SK-N-SH (cell line): ENCODE data around the gene CFAP65. TPM values are rescaled to one million over a fixed set of nuclear protein-coding genes. Genes with fewer than 3 reads are reported as not detected.

Experiments used
- CTCF ChIA-PET: fragments of 300-600, 350-600 bp; formaldehyde crosslinking; extraction: SDS; loops from one replicate; lab custom pipeline; 2021; lab: Yijun Ruan, JAX
- POLR2A ChIA-PET: fragments of 350-600 bp; sonication (Branson Sonifier 250); formaldehyde crosslinking; extraction: SDS; loops from one replicate; lab custom pipeline; 2020; ENCODE audit warnings: antibody characterized with exemption, inconsistent platforms; lab: Yijun Ruan, JAX
- DNase-seq: peaks from one replicate; pipeline ENCODE4 v3.0.0; 2012
- H2AFZ ChIP-seq: fragments of 200-600 bp; sonication (generic); 2 replicates; pipeline ENCODE4 v1.8.1; 2016; ENCODE audit warnings: antibody characterized with exemption, mild to moderate bottlenecking, low read depth
- H3F3A ChIP-seq: fragments of 200-600 bp; sonication (generic); replicated peaks from 2 replicates; pipeline ENCODE3; 2016; ENCODE audit warnings: antibody characterized with exemption, mild to moderate bottlenecking; ENCODE audit not compliant: insufficient read depth
- H3K27ac ChIP-seq, 2 experiments: fragments of 200-500 bp in 1 of 2; fragments of 200-600 bp in 1 of 2; sonication (Bioruptor generic) in 1 of 2; sonication (generic), shearing (Covaris generic) in 1 of 2; 2 replicates each; pipeline versions ENCODE4 v1.5.1 to v1.6.1; 2014 to 2016; ENCODE audit warnings: low read depth in 2 of 2, inconsistent platforms in 1 of 2, low read length in 1 of 2, mild to moderate bottlenecking in 1 of 2, mixed read lengths in 1 of 2
- H3K27me3 ChIP-seq: fragments of 200-600 bp; sonication (generic), shearing (Covaris generic); 2 replicates; pipeline ENCODE4 v1.6.1; 2016; ENCODE audit warnings: mixed run types; ENCODE audit not compliant: insufficient read depth
- H3K36me3 ChIP-seq, 2 experiments: fragments of 200-500 bp in 1 of 2; fragments of 200-600 bp in 1 of 2; sonication (Bioruptor generic) in 1 of 2; sonication (generic) in 1 of 2; replicated peaks in 1 of 2; 2 replicates each; pipeline versions ENCODE3 to v1.5.1; 2014 to 2016; ENCODE audit warnings: low read length in 1 of 2, mild to moderate bottlenecking in 1 of 2; ENCODE audit not compliant: insufficient read depth in 2 of 2, control insufficient read depth in 1 of 2
- H3K4me1 ChIP-seq, 2 experiments: fragments of 200-500 bp in 1 of 2; fragments of 200-600 bp in 1 of 2; sonication (Bioruptor generic) in 1 of 2; sonication (generic), shearing (Covaris generic) in 1 of 2; 2 replicates each; pipeline versions ENCODE4 v1.5.1 to v1.6.1; 2014 to 2016; ENCODE audit warnings: low read depth in 1 of 2, low read length in 1 of 2, mixed run types in 1 of 2; ENCODE audit not compliant: insufficient read depth in 2 of 2, control insufficient read depth in 1 of 2
- H3K4me2 ChIP-seq: fragments of 200-600 bp; sonication (generic), shearing (Covaris generic); 2 replicates; pipeline ENCODE4 v1.6.1; 2017; ENCODE audit warnings: mixed run types
- H3K4me3 ChIP-seq, 2 experiments: fragments of 200-500 bp in 1 of 2; fragments of 200-600 bp in 1 of 2; sonication (Bioruptor generic) in 1 of 2; sonication (generic), shearing (Covaris generic) in 1 of 2; 2 replicates each; pipeline versions ENCODE4 v1.5.1 to v1.8.1; 2014 to 2016; ENCODE audit warnings: low read depth in 2 of 2, inconsistent platforms in 1 of 2, low read length in 1 of 2, mild to moderate bottlenecking in 1 of 2, mixed read lengths in 1 of 2, moderate library complexity in 1 of 2
- H3K79me2 ChIP-seq: fragments of 200-600 bp; sonication (generic); 2 replicates; pipeline ENCODE4 v1.8.1; 2017; ENCODE audit warnings: mild to moderate bottlenecking; ENCODE audit not compliant: insufficient read depth
- H3K9ac ChIP-seq: fragments of 200-600 bp; sonication (generic); 2 replicates; pipeline ENCODE4 v1.6.1; 2017; ENCODE audit warnings: mixed run types
- H3K9me2 ChIP-seq: fragments of 200-600 bp; sonication (generic); 2 replicates; pipeline ENCODE4 v1.6.1; 2017; ENCODE audit warnings: mixed run types
- H3K9me3 ChIP-seq: fragments of 200-600 bp; sonication (generic); 2 replicates; pipeline ENCODE4 v1.6.1; 2017; ENCODE audit warnings: mixed run types, mild to moderate bottlenecking, moderate library complexity
- H4K20me1 ChIP-seq: fragments of 200-600 bp; sonication (generic); 2 replicates; pipeline ENCODE4 v1.6.1; 2017; ENCODE audit warnings: mild to moderate bottlenecking, mixed run types; ENCODE audit not compliant: insufficient read depth
- CHD2 ChIP-seq: fragments of 150-350 bp; IDR thresholded peaks from 2 replicates; pipeline ENCODE4 v1.6.1; 2018; ENCODE audit warnings: low read length; ENCODE audit not compliant: partially characterized antibody
- CTCF ChIP-seq: fragments of 200-600 bp; sonication (generic); IDR thresholded peaks from 2 replicates; pipeline ENCODE4 v1.6.1; 2017; ENCODE audit warnings: antibody characterized with exemption, mild to moderate bottlenecking, moderate library complexity
- EZH2phosphoT487 ChIP-seq: fragments of 200-600 bp; sonication (generic); IDR thresholded peaks from 2 replicates; pipeline ENCODE4 v1.6.1; 2017; ENCODE audit warnings: low read depth, mixed run types, mild to moderate bottlenecking, antibody characterized with exemption, moderate library complexity, borderline replicate concordance
- FOSL2 ChIP-seq: IDR thresholded peaks from 2 replicates; pipeline ENCODE4 v1.4.0; 2012; ENCODE audit warnings: low read depth, mild to moderate bottlenecking, moderate library complexity, borderline replicate concordance
- FOXM1 ChIP-seq: IDR thresholded peaks from 2 replicates; pipeline ENCODE4 v1.4.0; 2012; ENCODE audit warnings: low read depth, mild to moderate bottlenecking
- GABPA ChIP-seq: IDR thresholded peaks from 2 replicates; pipeline ENCODE4 v1.4.0; 2012; ENCODE audit warnings: low read depth, mild to moderate bottlenecking
- GATA2 ChIP-seq: sonication (generic); formaldehyde crosslinking; IDR thresholded peaks from 2 replicates; pipeline ENCODE4 v1.5.0; 2020; ENCODE audit warnings: mild to moderate bottlenecking, missing genetic modification reagents
- JUND ChIP-seq: IDR thresholded peaks from 2 replicates; pipeline ENCODE4 v1.4.0; 2012
- MEF2A ChIP-seq: IDR thresholded peaks from 2 replicates; pipeline ENCODE4 v1.4.0; 2012; ENCODE audit warnings: low read depth, borderline replicate concordance
- MXI1 ChIP-seq: IDR thresholded peaks from 2 replicates; pipeline ENCODE4 v1.6.1; 2012; ENCODE audit warnings: mild to moderate bottlenecking, low read depth, low read length, improper control_type of control experiment
- NFIC ChIP-seq: IDR thresholded peaks from 2 replicates; pipeline ENCODE4 v1.4.0; 2012; ENCODE audit warnings: borderline replicate concordance
- NRF1 ChIP-seq: IDR thresholded peaks from 2 replicates; pipeline ENCODE4 v1.6.1; 2012; ENCODE audit warnings: low read depth, mild to moderate bottlenecking, low read length
- POLR2AphosphoS5 ChIP-seq: IDR thresholded peaks from 2 replicates; pipeline ENCODE4 v1.6.1; 2012; ENCODE audit warnings: low read depth, low read length
- RAD21 ChIP-seq: IDR thresholded peaks from 2 replicates; pipeline ENCODE4 v1.6.1; 2012; ENCODE audit warnings: mild to moderate bottlenecking, low read length
- RFX5 ChIP-seq: IDR thresholded peaks from 2 replicates; pipeline ENCODE4 v1.6.1; 2012; ENCODE audit warnings: mild to moderate bottlenecking, improper control_type of control experiment, low read length
- TAF1 ChIP-seq: IDR thresholded peaks from 2 replicates; pipeline ENCODE4 v1.6.1; 2012; ENCODE audit warnings: low read depth, mild to moderate bottlenecking, low read length, moderate library complexity, borderline replicate concordance
- TCF12 ChIP-seq: IDR thresholded peaks from 2 replicates; pipeline ENCODE4 v1.4.0; 2012
- TEAD4 ChIP-seq: IDR thresholded peaks from 2 replicates; pipeline ENCODE4 v1.4.0; 2012; ENCODE audit warnings: mild to moderate bottlenecking, borderline replicate concordance; ENCODE audit not compliant: insufficient read depth
- USF1 ChIP-seq: IDR thresholded peaks from 2 replicates; pipeline ENCODE4 v1.4.0; 2012; ENCODE audit warnings: low read depth, borderline replicate concordance
- ZBTB33 ChIP-seq: IDR thresholded peaks from 2 replicates; pipeline ENCODE4 v1.4.0; 2012; ENCODE audit warnings: low read depth, borderline replicate concordance
- WGBS: methylation state at CpG from one replicate; pipeline ENCODE4 v1.1.6; 2017; ENCODE audit warnings: low lambda C conversion rate; 5-methylcytosine and 5-hydroxymethylcytosine counted together
- polyA plus RNA-seq, 3 experiments: library from polyadenylated mRNA; depleted of rRNA; stranded (reverse); fragments of >200 nt; gene quantifications; 2 replicates each; pipeline ENCODE4 v1.2.3, GENCODE V29; 2012
- TF ChIP-seq, protein P1 (sequence below): fragments of 150-350 bp; IDR thresholded peaks from 2 replicates; pipeline ENCODE4 v1.6.1; 2016; ENCODE audit warnings: mild to moderate bottlenecking, low read depth, low read length
- TF ChIP-seq, protein P2 (sequence below): fragments of 150-350 bp; IDR thresholded peaks from 2 replicates; pipeline ENCODE4 v1.6.1; 2017; ENCODE audit warnings: antibody characterized with exemption, low read length, low read depth, borderline replicate concordance

The CFAP65 gene
- polyA plus RNA-seq, 1 of the 3 experiments (the other 2 are of a cell fraction) = 0.95 TPM

DNA sequence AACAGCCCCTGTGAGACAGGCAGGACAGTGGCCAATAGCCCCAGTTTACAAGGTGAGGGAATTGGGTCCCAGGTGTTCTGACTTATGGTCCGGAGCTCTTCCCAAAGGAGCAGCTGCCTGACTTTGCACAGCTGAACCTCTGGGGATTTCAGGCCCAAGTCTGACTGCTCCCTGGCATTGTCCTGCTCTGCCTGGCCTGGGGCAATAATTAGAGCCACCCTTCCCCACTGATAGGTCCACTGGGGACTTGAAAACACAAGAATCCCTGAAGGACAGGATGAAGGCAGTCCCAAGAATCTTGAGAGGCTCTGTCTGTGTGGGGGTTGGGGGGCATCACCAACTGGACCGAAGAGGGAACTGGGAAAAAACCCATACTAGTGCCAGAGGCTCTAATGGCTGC is 52.7 kb downstream of the CFAP65 start (continued):
- TF ChIP-seq POLR2AphosphoS5 (no peak), FOXM1 (no peak), TAF1 (no peak), USF1 (no peak), NFIC (no peak), RFX5 (no peak), GABPA (no peak), MXI1 (no peak), MEF2A (no peak), TEAD4 (no peak)

DNA sequence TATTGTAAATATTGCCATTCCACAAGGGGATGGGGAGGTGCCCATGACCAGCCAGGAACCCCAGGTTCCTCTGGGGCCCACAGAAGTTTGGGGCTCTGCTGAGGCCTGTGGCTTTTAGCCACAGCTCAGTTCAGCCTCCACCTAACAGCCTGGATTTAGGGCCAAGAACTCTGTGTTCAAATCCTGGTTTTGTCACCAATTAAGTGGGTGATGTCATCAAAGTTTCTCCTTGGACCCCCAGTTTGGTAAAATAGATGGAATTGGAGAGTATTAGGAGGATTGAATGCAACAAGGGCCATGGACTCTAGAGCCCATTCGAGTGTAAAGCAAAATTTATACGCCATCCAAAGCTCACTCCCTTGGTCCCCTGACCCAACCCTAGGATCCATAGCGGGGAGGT is 53.2 kb downstream of the CFAP65 start:
- DNase-seq = no peak
- Histone ChIP-seq H3K27ac (no peak overlapping the region), H3F3A (no peaks in the 10 kb centered on the region), H3K79me2 (no peaks in the 10 kb centered on the region), H3K27me3 (peaks cover 38% of the 10 kb centered on the region), H3K9me3 (no peaks in the 10 kb centered on the region), H3K4me1 (peaks cover 0 to 29% of the 10 kb centered on the region in 2 experiments; a peak in 2 of 4 replicates), H3K36me3 (no peaks in the 10 kb centered on the region), H4K20me1 (no peaks in the 10 kb centered on the region), H3K4me3 (no peak overlapping the region), H3K9me2 (no peaks in the 10 kb centered on the region), H2AFZ (no peak overlapping the region), H3K4me2 (no peak overlapping the region), H3K9ac (no peak overlapping the region)
- 22% methylated on average over 2 of the region's 3 CpGs for WGBS
- TF ChIP-seq EZH2phosphoT487 (no peak), TEAD4 (no peak), CTCF (no peak), TCF12 (no peak), GATA2 (CRISPR knock-in tag) (no peak), FOSL2 (no peak), NFIC (no peak), CHD2 (no peak), RFX5 (no peak), ZBTB33 (no peak), RAD21 (no peak), NRF1 (no peak), JUND (no peak)
- TF ChIP-seq, protein P1, sequence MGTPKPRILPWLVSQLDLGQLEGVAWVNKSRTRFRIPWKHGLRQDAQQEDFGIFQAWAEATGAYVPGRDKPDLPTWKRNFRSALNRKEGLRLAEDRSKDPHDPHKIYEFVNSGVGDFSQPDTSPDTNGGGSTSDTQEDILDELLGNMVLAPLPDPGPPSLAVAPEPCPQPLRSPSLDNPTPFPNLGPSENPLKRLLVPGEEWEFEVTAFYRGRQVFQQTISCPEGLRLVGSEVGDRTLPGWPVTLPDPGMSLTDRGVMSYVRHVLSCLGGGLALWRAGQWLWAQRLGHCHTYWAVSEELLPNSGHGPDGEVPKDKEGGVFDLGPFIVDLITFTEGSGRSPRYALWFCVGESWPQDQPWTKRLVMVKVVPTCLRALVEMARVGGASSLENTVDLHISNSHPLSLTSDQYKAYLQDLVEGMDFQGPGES = no peak
- TF ChIP-seq, protein P2, sequence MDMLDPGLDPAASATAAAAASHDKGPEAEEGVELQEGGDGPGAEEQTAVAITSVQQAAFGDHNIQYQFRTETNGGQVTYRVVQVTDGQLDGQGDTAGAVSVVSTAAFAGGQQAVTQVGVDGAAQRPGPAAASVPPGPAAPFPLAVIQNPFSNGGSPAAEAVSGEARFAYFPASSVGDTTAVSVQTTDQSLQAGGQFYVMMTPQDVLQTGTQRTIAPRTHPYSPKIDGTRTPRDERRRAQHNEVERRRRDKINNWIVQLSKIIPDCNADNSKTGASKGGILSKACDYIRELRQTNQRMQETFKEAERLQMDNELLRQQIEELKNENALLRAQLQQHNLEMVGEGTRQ = no peak
- POLR2A ChIA-PET = interaction anchor here (1.5 kb wide), 1 partner anchor 10 kb away, joined by 3 read pairs; no protein-coding TSS in a partner anchor
- CTCF ChIA-PET = interaction anchor here (0.7 to 5.0 kb wide), 9 partner anchors 8 to 171 kb away, joined by 3 to 38 read pairs (median 5); no protein-coding TSS in a partner anchor
